Tibial artery (tissue), 4 donors: Measurements from ENCODE around the gene SPAG6.
A peak's percentile ranks its signal among the peaks of the same experiment; 100 is the strongest.

Experiments used
- DNase-seq, 2 donors: peaks; one replicate each; pipeline ENCODE4 v3.0.0-alpha.2; 2019
- H3K27ac ChIP-seq, 2 donors: fragments of 200-600 bp; sonication (generic) in 1 of 2; 1 replicate in 1 of 2; 2 replicates in 1 of 2; pipeline ENCODE4 v1.5.1; 2018 to 2019; ENCODE audit warnings: mild to moderate bottlenecking in 1 of 2
- H3K27me3 ChIP-seq, 2 donors: fragments of 200-600 bp; sonication (generic) in 1 of 2; one replicate each; pipeline versions ENCODE4 v1.5.1 to v1.6.0; 2016 to 2019
- H3K36me3 ChIP-seq, 3 donors: fragments of 200-600 bp; sonication (generic) in 2 of 3; one replicate each; pipeline ENCODE4 v1.5.1; 2016 to 2019; ENCODE audit warnings: mild to moderate bottlenecking in 2 of 3
- H3K4me1 ChIP-seq, 4 donors: fragments of 200-600 bp; sonication (generic) in 2 of 4; 1 replicate in 3 of 4; 2 replicates in 1 of 4; pipeline ENCODE4 v1.5.1; 2016 to 2019
- H3K4me3 ChIP-seq, 2 donors: fragments of 200-600 bp; sonication (generic) in 1 of 2; 1 replicate in 1 of 2; 2 replicates in 1 of 2; pipeline ENCODE4 v1.5.1; 2018 to 2019; ENCODE audit warnings: mild to moderate bottlenecking in 2 of 2
- H3K9me3 ChIP-seq, 3 donors: fragments of 200-600 bp; sonication (generic) in 1 of 3; one replicate each; pipeline ENCODE4 v1.5.1; 2016 to 2019
- intact Hi-C: fragments of 100-400 bp; cut with DNase I; formaldehyde crosslinking; loops from one replicate; pipeline ENCODE4 v1.15.0; 2023; ENCODE audit warnings: low total_unique reads
- TF ChIP-seq, protein P1 (sequence below), 2 experiments: fragments of 200-600 bp in 1 of 2; fragments of 450-650 bp in 1 of 2; IDR thresholded peaks; one replicate each; pipeline ENCODE4 v1.5.1; 2017 to 2019; ENCODE audit warnings: antibody characterized with exemption in 2 of 2, mild to moderate bottlenecking in 1 of 2, moderate library complexity in 1 of 2

The SPAG6 gene

DNA sequence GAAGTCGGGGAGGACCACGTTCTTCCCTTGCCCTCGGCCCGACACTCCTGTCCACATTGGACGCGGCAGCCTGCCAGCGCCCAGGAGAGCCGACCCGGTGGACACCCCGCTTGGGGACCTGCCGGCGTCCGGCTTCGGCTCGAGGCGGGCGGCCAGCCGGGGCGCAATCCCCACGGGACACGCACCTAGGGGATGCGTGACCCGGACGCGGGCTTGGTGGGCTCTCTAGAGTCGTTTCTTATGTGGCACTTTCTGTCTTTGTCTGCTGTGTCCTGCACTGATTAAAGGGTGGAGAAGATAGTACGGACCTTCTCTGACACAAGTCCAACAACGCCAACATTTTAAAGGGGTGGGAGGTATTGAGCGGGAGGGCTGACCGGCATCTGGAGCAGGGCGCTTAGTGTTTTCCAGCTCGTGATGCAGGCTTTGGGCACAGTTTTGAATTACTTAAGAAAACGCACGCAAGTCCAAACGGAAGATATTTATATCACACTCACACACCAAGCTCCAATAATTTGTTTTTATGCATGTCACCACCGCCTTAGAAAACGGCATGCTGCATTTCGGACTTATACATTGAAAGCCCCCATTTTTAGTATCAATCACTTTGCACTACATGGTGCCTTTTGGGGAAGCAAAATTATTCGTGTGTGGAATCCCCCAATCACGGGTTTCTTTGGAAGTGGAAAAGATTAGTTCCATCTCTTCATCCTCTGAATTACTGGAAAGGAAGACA, 3.9 kb upstream of the SPAG6 start:
- H3K4me3 ChIP-seq: peak overlapping the region; percentile 73 to 75
- H3K9me3 ChIP-seq: peaks cover 0 to 7% (median 0%) of the 10 kb centered on the region in 3 donors
- peaks cover 0 to 31% (median 19%) of the 10 kb centered on the region in 4 donors for H3K4me1 ChIP-seq
- intact Hi-C loops: loop anchor here (10.0 kb wide), 2 partner anchors 93 to 337 kb away; partner anchors contain the start of gene DNAJC1
- H3K27me3 ChIP-seq: peaks cover 16 to 82% of the 10 kb centered on the region in 2 donors
- peak in 1 of 2 donors; percentile 75 for DNase-seq
- no peaks in the 10 kb centered on the region for H3K36me3 ChIP-seq
- H3K27ac ChIP-seq: peak overlapping the region; percentile 95 to 96
- TF ChIP-seq, protein P1, sequence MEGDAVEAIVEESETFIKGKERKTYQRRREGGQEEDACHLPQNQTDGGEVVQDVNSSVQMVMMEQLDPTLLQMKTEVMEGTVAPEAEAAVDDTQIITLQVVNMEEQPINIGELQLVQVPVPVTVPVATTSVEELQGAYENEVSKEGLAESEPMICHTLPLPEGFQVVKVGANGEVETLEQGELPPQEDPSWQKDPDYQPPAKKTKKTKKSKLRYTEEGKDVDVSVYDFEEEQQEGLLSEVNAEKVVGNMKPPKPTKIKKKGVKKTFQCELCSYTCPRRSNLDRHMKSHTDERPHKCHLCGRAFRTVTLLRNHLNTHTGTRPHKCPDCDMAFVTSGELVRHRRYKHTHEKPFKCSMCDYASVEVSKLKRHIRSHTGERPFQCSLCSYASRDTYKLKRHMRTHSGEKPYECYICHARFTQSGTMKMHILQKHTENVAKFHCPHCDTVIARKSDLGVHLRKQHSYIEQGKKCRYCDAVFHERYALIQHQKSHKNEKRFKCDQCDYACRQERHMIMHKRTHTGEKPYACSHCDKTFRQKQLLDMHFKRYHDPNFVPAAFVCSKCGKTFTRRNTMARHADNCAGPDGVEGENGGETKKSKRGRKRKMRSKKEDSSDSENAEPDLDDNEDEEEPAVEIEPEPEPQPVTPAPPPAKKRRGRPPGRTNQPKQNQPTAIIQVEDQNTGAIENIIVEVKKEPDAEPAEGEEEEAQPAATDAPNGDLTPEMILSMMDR (IDR thresholded peaks at IDR 0.05): no peak

DNA sequence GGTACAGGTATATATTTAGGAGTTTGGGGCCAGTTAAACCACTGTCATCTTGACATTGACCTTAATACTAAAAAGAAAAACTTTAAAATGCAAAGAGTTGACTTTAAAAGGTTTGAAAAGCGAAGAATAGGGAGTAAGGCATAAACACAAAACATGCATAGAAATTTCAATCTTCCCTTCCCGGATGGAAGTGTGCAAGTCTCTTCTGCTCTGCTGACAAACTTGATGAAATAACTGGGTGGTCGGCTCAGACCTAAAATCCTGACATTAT, 3.4 kb upstream of the SPAG6 start:
- intact Hi-C loops: loop anchor here (10.0 kb wide), 2 partner anchors 93 to 337 kb away; partner anchors contain the start of gene DNAJC1
- Histone ChIP-seq H3K27me3 (peaks cover 15 to 82% of the 10 kb centered on the region in 2 donors), H3K4me1 (peaks cover 0 to 26% (median 14%) of the 10 kb centered on the region in 4 donors), H3K27ac (no peak overlapping the region), H3K4me3 (no peak overlapping the region), H3K9me3 (peaks cover 0 to 7% (median 0%) of the 10 kb centered on the region in 3 donors), H3K36me3 (no peaks in the 10 kb centered on the region)
- no peak for DNase-seq
- TF ChIP-seq, protein P1 (IDR thresholded peaks at IDR 0.05): no peak

DNA sequence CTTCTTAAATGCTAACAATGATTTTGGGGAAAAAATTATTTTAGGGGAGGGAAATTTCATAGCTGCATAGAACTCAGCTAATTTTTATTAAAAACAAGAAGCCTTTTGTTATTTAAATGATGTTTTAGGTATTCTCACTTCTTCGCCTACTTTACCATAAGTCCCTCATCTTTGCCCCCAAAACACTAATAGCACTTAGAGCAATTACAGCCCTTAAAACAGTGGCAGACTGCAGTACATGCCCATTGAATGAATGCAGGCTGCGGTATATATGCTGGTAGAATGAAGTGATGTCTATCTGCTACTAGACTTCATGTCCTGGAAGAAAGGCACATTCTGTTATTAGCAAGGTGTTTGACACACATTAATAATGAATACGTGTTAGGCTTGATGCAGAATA, 2.9 kb upstream of the SPAG6 start:
- Histone ChIP-seq H3K4me3 (no peak overlapping the region), H3K36me3 (no peaks in the 10 kb centered on the region), H3K4me1 (peaks cover 0 to 25% (median 13%) of the 10 kb centered on the region in 4 donors), H3K27ac (no peak overlapping the region), H3K27me3 (peaks cover 15 to 81% of the 10 kb centered on the region in 2 donors), H3K9me3 (peaks cover 0 to 7% (median 0%) of the 10 kb centered on the region in 3 donors)
- TF ChIP-seq, protein P1 (IDR thresholded peaks at IDR 0.05): no peak
- intact Hi-C loops: loop anchor here (10.0 kb wide), 2 partner anchors 92 to 338 kb away; partner anchors contain the start of gene DNAJC1
- DNase-seq: no peak

DNA sequence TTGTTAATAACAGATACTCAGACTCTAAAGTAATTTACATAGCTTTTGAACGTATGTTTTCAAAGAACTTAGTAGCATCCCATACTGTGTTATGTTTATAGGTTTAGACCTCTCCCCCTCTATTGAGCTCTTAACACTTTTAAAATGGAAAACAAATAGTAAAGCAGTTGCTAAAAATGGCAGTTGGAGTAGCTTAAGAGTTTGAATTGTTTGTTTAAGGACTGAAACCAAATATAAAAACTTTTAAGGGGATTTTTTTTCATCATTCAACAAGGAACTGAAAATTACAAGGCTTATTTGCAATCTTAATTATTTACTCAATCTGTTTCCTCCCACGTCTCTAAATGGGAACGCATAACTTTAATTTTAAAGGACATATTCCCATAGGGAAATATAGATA, 1.6 kb upstream of the SPAG6 start:
- Histone ChIP-seq H3K9me3 (peaks cover 0 to 7% (median 0%) of the 10 kb centered on the region in 3 donors), H3K4me3 (no peak overlapping the region), H3K27me3 (peaks cover 12 to 74% of the 10 kb centered on the region in 2 donors), H3K4me1 (peaks cover 0 to 25% (median 13%) of the 10 kb centered on the region in 4 donors), H3K27ac (no peak overlapping the region), H3K36me3 (no peaks in the 10 kb centered on the region)
- TF ChIP-seq, protein P1 (IDR thresholded peaks at IDR 0.05): no peak
- DNase-seq: no peak
- intact Hi-C loops: loop anchor here (10.0 kb wide), 2 partner anchors 91 to 339 kb away; partner anchors contain the start of gene DNAJC1

- H3K27ac ChIP-seq: no peak overlapping the region
- H3K9me3 ChIP-seq: peaks cover 0 to 7% (median 0%) of the 10 kb centered on the region in 3 donors
- DNase-seq: no peak
- TF ChIP-seq, protein P1 (IDR thresholded peaks at IDR 0.05): no peak
- intact Hi-C loops: loop anchor here (10.0 kb wide), 2 partner anchors 91 to 339 kb away; partner anchors contain the start of gene DNAJC1
- peaks cover 12 to 69% of the 10 kb centered on the region in 2 donors for H3K27me3 ChIP-seq
- no peak overlapping the region for H3K4me3 ChIP-seq
- H3K4me1 ChIP-seq: peaks cover 0 to 25% (median 13%) of the 10 kb centered on the region in 4 donors
- no peaks in the 10 kb centered on the region for H3K36me3 ChIP-seq
Observed at GRCh38 chr10:22344249-22344648, 1.0 kb upstream of the SPAG6 start.
